Choroid plexus epithelial cell (primary cell): Measurements from ENCODE around the gene PARD3B.

Source experiments
- DNase-seq: peaks from one replicate; pipeline ENCODE4 v3.0.0-alpha.2; 2010; ENCODE audit warnings: low read depth
- H3K4me3 ChIP-seq: 2 replicates; pipeline ENCODE4 v1.5.1; 2011; ENCODE audit warnings: low read depth, mild to moderate bottlenecking, control low read depth, low read length, moderate library complexity
- CTCF ChIP-seq: conservative IDR thresholded peaks from 2 replicates; pipeline ENCODE4 v1.5.1; 2011; ENCODE audit warnings: low read depth, mild to moderate bottlenecking, control low read depth, inconsistent platforms, low read length, moderate library complexity

PARD3B gene

GRCh38 chr2:204687776-204688175 lies 142.5 kb downstream of the PARD3B start:
- DNase-seq = no peak
- H3K4me3 ChIP-seq = no peak overlapping the region
- TF ChIP-seq CTCF = no peak

- peak; percentile 88 for TF ChIP-seq CTCF
- DNase-seq = peak; percentile 98
- H3K4me3 ChIP-seq = no peak overlapping the region
These were observed 146.7 kb downstream of the PARD3B start for GRCh38 chr2:204691911-204692510.

- no peak for TF ChIP-seq CTCF
- H3K4me3 ChIP-seq = no peak overlapping the region
- DNase-seq = no peak
These were observed 147.5 kb downstream of the PARD3B start for GRCh38 chr2:204692790-204693189.

- no peak for TF ChIP-seq CTCF
- no peak overlapping the region for H3K4me3 ChIP-seq
- no peak for DNase-seq
These were observed 148.0 kb downstream of the PARD3B start for GRCh38 chr2:204693262-204693661.

- DNase-seq = peak; percentile 52
- no peak overlapping the region for H3K4me3 ChIP-seq
- no peak for TF ChIP-seq CTCF
These were observed 150.2 kb downstream of the PARD3B start for GRCh38 chr2:204695506-204695905.

- no peak for DNase-seq
- H3K4me3 ChIP-seq = no peak overlapping the region
- TF ChIP-seq CTCF = no peak
These were observed 150.8 kb downstream of the PARD3B start for GRCh38 chr2:204696124-204696523.

- no peak overlapping the region for H3K4me3 ChIP-seq
- peak; percentile 51 for DNase-seq
- no peak for TF ChIP-seq CTCF
These were observed 160.1 kb downstream of the PARD3B start for GRCh38 chr2:204705243-204705932.
